Measurements from ENCODE around the gene MAP2K4. TPM values are rescaled to one million over a fixed set of nuclear protein-coding genes. Genes with fewer than 3 reads are reported as not detected.

MAP2K4 gene
- total RNA-seq, 1 donor: 44.0 TPM

Other genes with a start within 250 kb of the MAP2K4 start
- gene ZNF18, start 23.4 kb upstream of the MAP2K4 start, total RNA-seq: 16.8 TPM

Measured in mononuclear cell (primary cell).